Measurements from ENCODE around the gene NAGLU. TPM values are rescaled to one million over a fixed set of nuclear protein-coding genes. Genes with fewer than 3 reads are reported as not detected.

NAGLU gene
- total RNA-seq, 3 donors from 2014 or later: 28.9 to 51.8 (median 35.6) TPM

DNA sequence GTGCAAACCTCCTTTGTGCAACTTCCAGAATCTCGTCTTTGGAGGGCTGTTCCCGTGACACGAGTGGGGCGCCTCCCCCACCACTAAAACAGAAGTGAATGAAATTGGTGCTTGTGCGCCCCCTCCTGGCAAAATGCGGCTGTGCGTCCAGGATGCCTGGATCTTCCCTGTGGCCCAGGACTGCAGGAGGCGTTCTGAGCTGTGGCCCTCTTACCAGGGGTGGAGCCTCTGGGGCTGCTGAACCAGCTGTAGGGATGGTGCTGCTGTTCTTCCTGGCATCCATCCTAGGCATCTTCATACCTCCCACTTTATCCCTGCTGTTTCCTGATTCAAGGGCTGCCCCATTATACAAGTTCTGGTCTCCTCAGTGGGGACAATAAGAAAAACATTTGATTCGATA is 18.5 kb upstream of the NAGLU start:
- ATAC-seq (peak; percentile 73), DNase-seq (peak; percentile 91 to 95 (median 93))
- Histone ChIP-seq H3K4me1 (ENCODE audit: low read depth) (peaks cover 50% of the 10 kb centered on the region), H3K4me3 (no peak overlapping the region), H3K36me3 (ENCODE audit: low read depth) (no peaks in the 10 kb centered on the region), H3K9me3 (no peaks in the 10 kb centered on the region)
- intact Hi-C loops (cut with DNase I, micrococcal nuclease): loop anchor here (10.0 kb wide), 2 partner anchors 93 to 193 kb away; partner anchors contain the start of gene CAVIN1 (in 1 of the 2)
- TF ChIP-seq, protein P1, sequence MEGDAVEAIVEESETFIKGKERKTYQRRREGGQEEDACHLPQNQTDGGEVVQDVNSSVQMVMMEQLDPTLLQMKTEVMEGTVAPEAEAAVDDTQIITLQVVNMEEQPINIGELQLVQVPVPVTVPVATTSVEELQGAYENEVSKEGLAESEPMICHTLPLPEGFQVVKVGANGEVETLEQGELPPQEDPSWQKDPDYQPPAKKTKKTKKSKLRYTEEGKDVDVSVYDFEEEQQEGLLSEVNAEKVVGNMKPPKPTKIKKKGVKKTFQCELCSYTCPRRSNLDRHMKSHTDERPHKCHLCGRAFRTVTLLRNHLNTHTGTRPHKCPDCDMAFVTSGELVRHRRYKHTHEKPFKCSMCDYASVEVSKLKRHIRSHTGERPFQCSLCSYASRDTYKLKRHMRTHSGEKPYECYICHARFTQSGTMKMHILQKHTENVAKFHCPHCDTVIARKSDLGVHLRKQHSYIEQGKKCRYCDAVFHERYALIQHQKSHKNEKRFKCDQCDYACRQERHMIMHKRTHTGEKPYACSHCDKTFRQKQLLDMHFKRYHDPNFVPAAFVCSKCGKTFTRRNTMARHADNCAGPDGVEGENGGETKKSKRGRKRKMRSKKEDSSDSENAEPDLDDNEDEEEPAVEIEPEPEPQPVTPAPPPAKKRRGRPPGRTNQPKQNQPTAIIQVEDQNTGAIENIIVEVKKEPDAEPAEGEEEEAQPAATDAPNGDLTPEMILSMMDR (IDR thresholded peaks at IDR 0.05): peak; percentile 96

DNA sequence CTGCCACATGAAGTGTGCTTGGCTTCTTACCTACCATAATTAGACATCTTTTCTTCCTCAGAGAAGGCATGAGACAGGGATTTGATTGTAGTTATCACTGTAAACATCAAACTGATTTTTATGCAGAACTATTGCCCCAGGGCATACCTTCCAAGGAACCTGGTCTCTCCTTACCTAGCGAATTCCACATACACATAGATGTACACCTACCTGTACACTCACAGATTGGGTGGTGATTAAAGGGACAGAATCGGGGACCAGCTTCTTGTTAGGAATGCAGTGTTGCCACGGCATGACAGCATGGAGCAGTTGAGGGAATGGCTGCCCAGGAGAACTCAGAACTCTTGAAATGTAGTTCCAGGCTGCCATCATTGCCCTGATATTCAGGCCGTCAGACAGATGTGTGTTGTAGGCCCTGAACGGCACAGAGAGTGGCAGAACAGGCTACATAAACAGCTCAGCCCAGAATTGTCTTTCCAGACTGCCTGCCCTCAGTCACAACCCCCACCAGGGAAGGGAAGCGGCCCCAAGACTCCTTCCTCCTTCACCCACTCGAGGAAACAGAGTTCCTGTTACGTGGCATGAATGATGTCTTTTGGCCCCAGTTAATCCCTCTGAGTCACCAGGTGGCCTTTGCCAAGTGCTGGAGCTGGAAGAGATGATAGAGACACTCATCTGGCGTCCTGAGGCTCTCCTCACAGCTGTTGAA is 17.8 kb upstream of the NAGLU start:
- DNase-seq (peak; percentile 73 to 82 (median 76)), ATAC-seq (peak; percentile 77)
- intact Hi-C loops (cut with DNase I, micrococcal nuclease): loop anchor here (10.0 kb wide), 2 partner anchors 93 to 193 kb away; partner anchors contain the start of gene CAVIN1 (in 1 of the 2)
- H3K4me1 ChIP-seq (ENCODE audit: low read depth): peaks cover 50% of the 10 kb centered on the region
- TF ChIP-seq, protein P1 (IDR thresholded peaks at IDR 0.05): no peak
- H3K4me3 ChIP-seq: no peak overlapping the region
- no peaks in the 10 kb centered on the region for H3K36me3 ChIP-seq (ENCODE audit: low read depth)
- no peaks in the 10 kb centered on the region for H3K9me3 ChIP-seq

- H3K9me3 ChIP-seq: no peaks in the 10 kb centered on the region
- no peak overlapping the region for H3K4me3 ChIP-seq
- intact Hi-C loops (cut with DNase I, micrococcal nuclease): loop anchor here (10.0 kb wide), 2 partner anchors 94 to 194 kb away; partner anchors contain the start of gene CAVIN1 (in 1 of the 2)
- H3K4me1 ChIP-seq (ENCODE audit: low read depth): peaks cover 50% of the 10 kb centered on the region
- ATAC-seq: peak; percentile 84
- TF ChIP-seq, protein P1 (IDR thresholded peaks at IDR 0.05): no peak
- H3K36me3 ChIP-seq (ENCODE audit: low read depth): no peaks in the 10 kb centered on the region
- DNase-seq: peak; percentile 89 to 97 (median 90)
These were observed 17.1 kb upstream of the NAGLU start for GRCh38 chr17:42518755-42519545.

DNA sequence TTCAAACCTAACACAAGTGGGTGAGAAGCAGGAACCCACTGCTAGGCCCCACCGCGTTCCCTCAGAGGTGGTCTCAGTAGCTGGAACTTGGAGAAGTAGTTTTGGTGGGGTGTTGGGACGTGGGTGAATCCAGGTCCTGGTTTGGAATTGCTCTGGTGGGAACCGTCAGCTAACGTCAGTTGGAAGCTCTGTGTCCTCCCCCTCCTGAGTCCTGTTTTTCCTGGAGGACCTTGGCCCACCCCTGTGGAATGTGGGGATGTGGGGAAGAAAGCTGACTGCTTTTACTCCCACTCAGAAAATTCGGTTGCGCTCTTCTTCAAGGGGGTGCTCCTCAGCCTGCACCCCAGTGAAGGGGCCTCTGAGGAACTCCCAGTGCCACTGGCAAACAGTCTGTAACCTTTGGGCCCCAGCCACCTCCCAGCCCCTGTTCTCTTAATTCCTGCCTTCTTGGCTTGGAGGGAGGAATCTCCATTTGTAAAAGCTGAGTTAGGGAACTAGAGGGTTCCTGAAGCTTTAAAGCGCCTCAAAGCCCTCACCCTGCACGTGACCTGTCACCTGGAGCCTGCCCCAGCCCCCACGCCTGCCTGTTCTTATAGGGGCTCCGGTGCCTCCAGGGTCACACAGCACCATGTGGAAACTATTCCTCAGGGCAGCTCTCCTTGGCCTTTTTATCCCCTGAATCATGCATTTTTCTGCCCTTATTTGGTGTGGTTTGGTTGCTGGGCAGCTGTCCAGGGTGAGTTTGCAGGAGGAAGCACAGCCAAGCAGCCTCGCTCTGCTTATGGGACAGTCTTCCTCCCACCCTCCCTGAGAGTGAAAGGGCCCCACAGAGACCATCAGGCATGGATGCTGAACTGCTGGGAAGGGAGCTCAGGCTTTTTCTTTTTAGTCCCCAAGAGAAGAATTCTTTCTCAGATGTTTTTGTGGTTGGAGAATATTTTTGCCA is 16.2 kb upstream of the NAGLU start:
- Histone ChIP-seq H3K4me3 (no peak overlapping the region), H3K9me3 (no peaks in the 10 kb centered on the region), H3K4me1 (ENCODE audit: low read depth) (peaks cover 50% of the 10 kb centered on the region), H3K36me3 (ENCODE audit: low read depth) (no peaks in the 10 kb centered on the region)
- intact Hi-C loops (cut with DNase I, micrococcal nuclease): loop anchor here (10.0 kb wide), 2 partner anchors 95 to 195 kb away; partner anchors contain the start of gene CAVIN1 (in 1 of the 2)
- DNase-seq (peak; percentile 79 to 84 (median 81)), ATAC-seq (peak; percentile 52)
- TF ChIP-seq, protein P1 (IDR thresholded peaks at IDR 0.05): no peak

DNA sequence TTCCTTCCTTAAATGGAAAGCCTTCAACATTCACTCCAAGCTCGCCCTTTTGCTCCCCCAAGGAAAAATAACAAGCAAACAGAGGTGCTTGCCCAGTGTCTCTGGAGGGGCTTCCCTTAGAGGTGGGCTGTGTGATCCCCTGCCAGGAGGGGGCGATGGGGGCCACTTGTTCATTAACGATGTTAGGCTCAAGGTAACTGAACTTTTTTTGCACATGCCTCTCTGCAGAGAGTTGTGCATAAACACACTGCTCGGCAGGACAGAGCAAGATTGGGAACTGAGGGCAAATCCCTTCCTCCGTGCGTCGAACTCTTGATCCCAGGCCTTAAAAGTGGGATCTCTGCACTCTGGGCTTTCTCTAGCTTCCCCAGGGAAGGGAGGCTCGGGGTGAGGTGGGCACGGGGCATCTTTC is 15.5 kb upstream of the NAGLU start:
- TF ChIP-seq, protein P1 (IDR thresholded peaks at IDR 0.05): no peak
- ATAC-seq (no peak), DNase-seq (peak in 1 of 3 donors; percentile 47)
- Histone ChIP-seq H3K9me3 (no peaks in the 10 kb centered on the region), H3K4me1 (ENCODE audit: low read depth) (peaks cover 50% of the 10 kb centered on the region), H3K36me3 (ENCODE audit: low read depth) (no peaks in the 10 kb centered on the region), H3K4me3 (no peak overlapping the region)
- intact Hi-C loops (cut with DNase I, micrococcal nuclease): no loop called here

All from mucosa of descending colon (tissue), 3 donors.